OCI-LY1 (cell line): ENCODE data around the gene INTS15.

Source experiments
- CTCF ChIP-seq: fragments of 200-600 bp; sonication (generic), shearing (Covaris generic); IDR thresholded peaks from 2 replicates; pipeline ENCODE4 v1.5.1; 2017; ENCODE audit warnings: mild to moderate bottlenecking, antibody characterized with exemption, low read length, moderate library complexity, mixed read lengths
- EZH2 ChIP-seq: fragments of 200-600 bp; sonication (generic), shearing (Covaris generic); IDR thresholded peaks from 2 replicates; pipeline ENCODE4 v1.8.0; 2017; ENCODE audit warnings: borderline replicate concordance, mixed run types, mild to moderate bottlenecking, antibody characterized with exemption, low read length, moderate library complexity, mixed read lengths

GRCh38 chr7:6655636-6656385, 66.0 kb downstream of the INTS15 start:
- no peak for TF ChIP-seq CTCF
- TF ChIP-seq EZH2 = no peak
